GM23338 (cell line): ENCODE data around the gene CACNB2. TPM values are rescaled to one million over a fixed set of nuclear protein-coding genes. Genes with fewer than 3 reads are reported as not detected.
"Not testable (repeated sequence)": the region's sequence is repeated elsewhere in the genome, so short reads cannot be mapped to it uniquely, and the experiment has no call there.

Experiments
- ATAC-seq: fragments of 200-7000 bp; cut with Tn5 transposase; 3 replicates; pipeline ENCODE4 v1.9.1; 2020
- DNase-seq: peaks from one replicate; pipeline ENCODE4 v3.0.0-alpha.2; 2015; ENCODE audit warnings: low spot score
- H2AFZ ChIP-seq: fragments of 200-600 bp; sonication (generic); 2 replicates; pipeline ENCODE4 v1.8.0; 2016; ENCODE audit warnings: antibody characterized with exemption, mild to moderate bottlenecking, moderate library complexity
- H3F3A ChIP-seq: fragments of 200-600 bp; sonication (generic); replicated peaks from 2 replicates; pipeline ENCODE4 v1.8.0; 2017; ENCODE audit warnings: antibody characterized with exemption, mixed run types, low read depth
- H3K27ac ChIP-seq: fragments of 200-600 bp; sonication (generic); 2 replicates; pipeline ENCODE4 v1.6.1; 2016; ENCODE audit warnings: low read depth
- H3K27me3 ChIP-seq: fragments of 200-600 bp; sonication (generic); 2 replicates; pipeline ENCODE4 v1.8.0; 2016; ENCODE audit warnings: mild to moderate bottlenecking, mixed run types, moderate library complexity; ENCODE audit not compliant: insufficient read depth
- H3K36me3 ChIP-seq: fragments of 200-600 bp; sonication (generic); 2 replicates; pipeline ENCODE4 v1.8.0; 2016; ENCODE audit warnings: mild to moderate bottlenecking; ENCODE audit not compliant: insufficient read depth
- H3K4me1 ChIP-seq: fragments of 200-600 bp; sonication (generic); 2 replicates; pipeline ENCODE4 v1.8.0; 2016; ENCODE audit warnings: mild to moderate bottlenecking, moderate library complexity; ENCODE audit not compliant: insufficient read depth
- H3K4me2 ChIP-seq: fragments of 200-600 bp; sonication (generic); 2 replicates; pipeline ENCODE4 v1.7.1; 2017; ENCODE audit warnings: mixed run types
- H3K4me3 ChIP-seq: fragments of 200-600 bp; sonication (generic); 2 replicates; pipeline ENCODE4 v1.6.1; 2016; ENCODE audit warnings: mixed run types
- H3K79me2 ChIP-seq: fragments of 200-600 bp; sonication (generic); replicated peaks from 2 replicates; pipeline ENCODE4 v1.8.0; 2017; ENCODE audit warnings: mild to moderate bottlenecking; ENCODE audit not compliant: insufficient read depth
- H3K9me2 ChIP-seq: fragments of 200-600 bp; sonication (generic); 2 replicates; pipeline ENCODE4 v1.8.0; 2017; ENCODE audit not compliant: insufficient read depth
- H4K20me1 ChIP-seq: fragments of 200-600 bp; sonication (generic); replicated peaks from 2 replicates; pipeline ENCODE4 v1.8.0; 2017; ENCODE audit warnings: mild to moderate bottlenecking; ENCODE audit not compliant: insufficient read depth
- H3K27ac Mint-ChIP-seq: 2 replicates; pipeline ENCODE4 v1.8.0; 2020; ENCODE audit warnings: inconsistent platforms, mild to moderate bottlenecking, moderate library complexity, mixed read lengths
- H3K27me3 Mint-ChIP-seq: 3 replicates; pipeline ENCODE4 v1.8.0; 2022; ENCODE audit warnings: low read depth, mild to moderate bottlenecking, moderate library complexity, mixed read lengths, inconsistent platforms; ENCODE audit not compliant: insufficient read depth, poor library complexity
- H3K36me3 Mint-ChIP-seq: 3 replicates; pipeline ENCODE4 v1.8.0; 2021; ENCODE audit warnings: low read depth, mild to moderate bottlenecking, inconsistent platforms, moderate library complexity, mixed read lengths
- H3K4me1 Mint-ChIP-seq: 3 replicates; pipeline ENCODE4 v1.8.0; 2020; ENCODE audit warnings: mild to moderate bottlenecking, inconsistent platforms, mixed read lengths
- H3K4me3 Mint-ChIP-seq: 3 replicates; pipeline ENCODE4 v1.8.0; 2021; ENCODE audit warnings: moderate library complexity, mild to moderate bottlenecking, inconsistent platforms, mixed read lengths
- H3K9me3 Mint-ChIP-seq: 3 replicates; pipeline ENCODE4 v1.8.0; 2020; ENCODE audit warnings: moderate library complexity, mild to moderate bottlenecking, inconsistent platforms, mixed read lengths
- POLR2AphosphoS5 ChIP-seq: IDR thresholded peaks from 2 replicates; pipeline ENCODE4 v1.6.1; 2016; ENCODE audit warnings: antibody characterized with exemption, low read depth
- polyA plus RNA-seq: library from polyadenylated mRNA; unstranded; fragments of >200 nt; fragmentation: Nextera tagmentation; extraction: Ambion mirVana; gene quantifications from 2 replicates; pipeline ENCODE4 v1.2.1, GENCODE V29; 2016
- total RNA-seq: library from RNA; depleted of rRNA; stranded (reverse); fragments of >200 nt; shearing (Covaris generic); gene quantifications from 2 replicates; pipeline ENCODE4 v1.2.3, GENCODE V29; 2014
- TF ChIP-seq, protein P1 (sequence below): IDR thresholded peaks from 2 replicates; pipeline ENCODE4 v1.6.1; 2016; ENCODE audit warnings: antibody characterized with exemption
- TF ChIP-seq, protein P2 (sequence below): fragments of 250-450 bp; sonication (Bioruptor Pico); IDR thresholded peaks from 2 replicates; pipeline ENCODE4 v1.5.0; 2020; ENCODE audit warnings: mild to moderate bottlenecking, moderate library complexity

CACNB2 gene
- total and polyA plus RNA-seq, 2 experiments from 2014 or later = 5.0 to 5.9 TPM

DNA sequence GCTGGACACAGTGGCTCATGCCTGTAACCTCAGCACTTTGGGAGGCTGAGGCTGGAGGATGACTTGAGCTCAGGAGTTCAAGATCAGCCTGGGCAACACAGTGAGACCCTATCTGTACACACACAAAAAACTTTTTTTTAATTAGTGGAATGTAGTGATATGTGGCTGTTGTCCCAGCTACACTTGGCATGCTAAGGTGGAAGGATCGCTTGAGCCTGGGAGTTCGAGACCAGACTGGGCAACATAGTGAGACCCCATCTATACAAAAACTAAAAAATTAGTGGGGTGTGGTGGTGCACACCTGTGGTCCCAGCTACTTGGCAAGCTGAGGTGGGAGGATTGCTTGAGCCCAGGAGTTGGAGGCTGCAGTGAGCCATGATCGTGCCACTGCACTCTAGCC is 68.0 kb downstream of the CACNB2 start:
- H3K27ac Mint-ChIP-seq, H3K4me2 ChIP-seq, H3K4me1 ChIP-seq, H3K27me3 Mint-ChIP-seq, H3K27ac ChIP-seq, H4K20me1 ChIP-seq, H3K36me3 Mint-ChIP-seq, H3K27me3 ChIP-seq, H3K9me3 Mint-ChIP-seq, H3K4me3 ChIP-seq, H3K79me2 ChIP-seq, DNase-seq, H3K9me2 ChIP-seq, H3F3A ChIP-seq, H3K4me3 Mint-ChIP-seq, H3K4me1 Mint-ChIP-seq, H2AFZ ChIP-seq, H3K36me3 ChIP-seq, ATAC-seq: not testable (repeated sequence)

DNA sequence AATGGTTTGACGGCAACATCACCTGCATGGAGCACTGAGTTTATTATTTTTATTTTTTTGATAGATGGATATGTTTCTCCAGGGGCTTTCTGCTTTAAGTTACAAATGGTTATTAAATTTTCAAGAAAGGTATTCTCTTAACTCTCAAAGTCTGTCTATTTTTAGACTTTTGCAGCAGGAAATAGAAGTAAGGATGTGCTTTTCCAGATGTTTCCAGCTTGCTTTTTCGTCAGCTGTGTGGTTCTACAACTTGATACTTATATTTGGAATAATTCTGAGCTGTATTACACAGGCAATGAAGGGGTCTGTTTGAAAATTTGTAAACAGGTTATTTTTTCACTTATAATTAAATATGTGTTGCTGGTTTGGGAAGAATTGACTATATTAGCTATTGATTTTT is 69.0 kb downstream of the CACNB2 start:
- H3K79me2 ChIP-seq = no peaks in the 10 kb centered on the region
- no peaks in the 10 kb centered on the region for H3F3A ChIP-seq
- ATAC-seq = no peak

More for the DNA sequence above, 69.0 kb downstream of the CACNB2 start:
- H3K36me3 ChIP-seq = no peaks in the 10 kb centered on the region
- no peak overlapping the region for H2AFZ ChIP-seq
- Mint-ChIP-seq H3K27ac (no peak overlapping the region), H3K36me3 (no peaks in the 10 kb centered on the region), H3K4me1 (no peaks in the 10 kb centered on the region; the same call in 2 of the 3 replicates), H3K27me3 (peaks cover 4% of the 10 kb centered on the region), H3K4me3 (no peak overlapping the region), H3K9me3 (no peaks in the 10 kb centered on the region)
- TF ChIP-seq, protein P1, sequence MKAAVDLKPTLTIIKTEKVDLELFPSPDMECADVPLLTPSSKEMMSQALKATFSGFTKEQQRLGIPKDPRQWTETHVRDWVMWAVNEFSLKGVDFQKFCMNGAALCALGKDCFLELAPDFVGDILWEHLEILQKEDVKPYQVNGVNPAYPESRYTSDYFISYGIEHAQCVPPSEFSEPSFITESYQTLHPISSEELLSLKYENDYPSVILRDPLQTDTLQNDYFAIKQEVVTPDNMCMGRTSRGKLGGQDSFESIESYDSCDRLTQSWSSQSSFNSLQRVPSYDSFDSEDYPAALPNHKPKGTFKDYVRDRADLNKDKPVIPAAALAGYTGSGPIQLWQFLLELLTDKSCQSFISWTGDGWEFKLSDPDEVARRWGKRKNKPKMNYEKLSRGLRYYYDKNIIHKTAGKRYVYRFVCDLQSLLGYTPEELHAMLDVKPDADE = no peak
- no peak for TF ChIP-seq POLR2AphosphoS5
- TF ChIP-seq, protein P2, sequence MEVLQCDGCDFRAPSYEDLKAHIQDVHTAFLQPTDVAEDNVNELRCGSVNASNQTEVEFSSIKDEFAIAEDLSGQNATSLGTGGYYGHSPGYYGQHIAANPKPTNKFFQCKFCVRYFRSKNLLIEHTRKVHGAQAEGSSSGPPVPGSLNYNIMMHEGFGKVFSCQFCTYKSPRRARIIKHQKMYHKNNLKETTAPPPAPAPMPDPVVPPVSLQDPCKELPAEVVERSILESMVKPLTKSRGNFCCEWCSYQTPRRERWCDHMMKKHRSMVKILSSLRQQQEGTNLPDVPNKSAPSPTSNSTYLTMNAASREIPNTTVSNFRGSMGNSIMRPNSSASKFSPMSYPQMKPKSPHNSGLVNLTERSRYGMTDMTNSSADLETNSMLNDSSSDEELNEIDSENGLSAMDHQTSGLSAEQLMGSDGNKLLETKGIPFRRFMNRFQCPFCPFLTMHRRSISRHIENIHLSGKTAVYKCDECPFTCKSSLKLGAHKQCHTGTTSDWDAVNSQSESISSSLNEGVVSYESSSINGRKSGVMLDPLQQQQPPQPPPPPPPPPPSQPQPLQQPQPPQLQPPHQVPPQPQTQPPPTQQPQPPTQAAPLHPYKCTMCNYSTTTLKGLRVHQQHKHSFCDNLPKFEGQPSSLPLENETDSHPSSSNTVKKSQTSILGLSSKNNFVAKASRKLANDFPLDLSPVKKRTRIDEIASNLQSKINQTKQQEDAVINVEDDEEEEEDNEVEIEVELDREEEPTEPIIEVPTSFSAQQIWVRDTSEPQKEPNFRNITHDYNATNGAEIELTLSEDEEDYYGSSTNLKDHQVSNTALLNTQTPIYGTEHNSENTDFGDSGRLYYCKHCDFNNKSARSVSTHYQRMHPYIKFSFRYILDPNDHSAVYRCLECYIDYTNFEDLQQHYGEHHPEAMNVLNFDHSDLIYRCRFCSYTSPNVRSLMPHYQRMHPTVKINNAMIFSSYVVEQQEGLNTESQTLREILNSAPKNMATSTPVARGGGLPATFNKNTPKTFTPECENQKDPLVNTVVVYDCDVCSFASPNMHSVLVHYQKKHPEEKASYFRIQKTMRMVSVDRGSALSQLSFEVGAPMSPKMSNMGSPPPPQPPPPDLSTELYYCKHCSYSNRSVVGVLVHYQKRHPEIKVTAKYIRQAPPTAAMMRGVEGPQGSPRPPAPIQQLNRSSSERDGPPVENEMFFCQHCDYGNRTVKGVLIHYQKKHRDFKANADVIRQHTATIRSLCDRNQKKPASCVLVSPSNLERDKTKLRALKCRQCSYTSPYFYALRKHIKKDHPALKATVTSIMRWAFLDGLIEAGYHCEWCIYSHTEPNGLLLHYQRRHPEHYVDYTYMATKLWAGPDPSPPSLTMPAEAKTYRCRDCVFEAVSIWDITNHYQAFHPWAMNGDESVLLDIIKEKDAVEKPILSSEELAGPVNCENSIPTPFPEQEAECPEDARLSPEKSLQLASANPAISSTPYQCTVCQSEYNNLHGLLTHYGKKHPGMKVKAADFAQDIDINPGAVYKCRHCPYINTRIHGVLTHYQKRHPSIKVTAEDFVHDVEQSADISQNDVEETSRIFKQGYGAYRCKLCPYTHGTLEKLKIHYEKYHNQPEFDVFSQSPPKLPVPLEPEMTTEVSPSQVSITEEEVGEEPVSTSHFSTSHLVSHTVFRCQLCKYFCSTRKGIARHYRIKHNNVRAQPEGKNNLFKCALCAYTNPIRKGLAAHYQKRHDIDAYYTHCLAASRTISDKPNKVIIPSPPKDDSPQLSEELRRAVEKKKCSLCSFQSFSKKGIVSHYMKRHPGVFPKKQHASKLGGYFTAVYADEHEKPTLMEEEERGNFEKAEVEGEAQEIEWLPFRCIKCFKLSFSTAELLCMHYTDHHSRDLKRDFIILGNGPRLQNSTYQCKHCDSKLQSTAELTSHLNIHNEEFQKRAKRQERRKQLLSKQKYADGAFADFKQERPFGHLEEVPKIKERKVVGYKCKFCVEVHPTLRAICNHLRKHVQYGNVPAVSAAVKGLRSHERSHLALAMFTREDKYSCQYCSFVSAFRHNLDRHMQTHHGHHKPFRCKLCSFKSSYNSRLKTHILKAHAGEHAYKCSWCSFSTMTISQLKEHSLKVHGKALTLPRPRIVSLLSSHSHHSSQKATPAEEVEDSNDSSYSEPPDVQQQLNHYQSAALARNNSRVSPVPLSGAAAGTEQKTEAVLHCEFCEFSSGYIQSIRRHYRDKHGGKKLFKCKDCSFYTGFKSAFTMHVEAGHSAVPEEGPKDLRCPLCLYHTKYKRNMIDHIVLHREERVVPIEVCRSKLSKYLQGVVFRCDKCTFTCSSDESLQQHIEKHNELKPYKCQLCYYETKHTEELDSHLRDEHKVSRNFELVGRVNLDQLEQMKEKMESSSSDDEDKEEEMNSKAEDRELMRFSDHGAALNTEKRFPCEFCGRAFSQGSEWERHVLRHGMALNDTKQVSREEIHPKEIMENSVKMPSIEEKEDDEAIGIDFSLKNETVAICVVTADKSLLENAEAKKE (CRISPR knock-in tag) = no peak
- no peak overlapping the region for H3K27ac ChIP-seq
- DNase-seq = no peak
- no peaks in the 10 kb centered on the region for H3K27me3 ChIP-seq
- no peaks in the 10 kb centered on the region for H3K9me2 ChIP-seq
- H3K4me3 ChIP-seq = no peak overlapping the region
- H4K20me1 ChIP-seq = no peaks in the 10 kb centered on the region
- no peak overlapping the region for H3K4me2 ChIP-seq
- no peaks in the 10 kb centered on the region for H3K4me1 ChIP-seq
